Neural progenitor cell (in vitro differentiated cells): ENCODE measurements around the gene GAS6. TPM values are rescaled to one million over a fixed set of nuclear protein-coding genes. Genes with fewer than 3 reads are reported as not detected.

ENCODE experiments used
- DNase-seq: peaks from one replicate; pipeline ENCODE4 v3.0.0-alpha.2; 2016; ENCODE audit warnings: low spot score
- H2AFZ ChIP-seq: fragments of 200-600 bp; sonication (generic); replicated peaks from 2 replicates; pipeline ENCODE4 v1.6.1; 2016; ENCODE audit warnings: antibody characterized with exemption
- H3F3A ChIP-seq: fragments of 200-600 bp; sonication (generic); 2 replicates; pipeline ENCODE4 v1.6.1; 2016; ENCODE audit warnings: antibody characterized with exemption, low read depth
- H3K27ac ChIP-seq: fragments of 200-600 bp; sonication (generic); 2 replicates; pipeline ENCODE4 v1.5.1; 2016; ENCODE audit warnings: mild to moderate bottlenecking
- H3K27me3 ChIP-seq: fragments of 200-600 bp; sonication (generic); 2 replicates; pipeline ENCODE4 v1.6.1; 2016; ENCODE audit warnings: mild to moderate bottlenecking, moderate library complexity
- H3K36me3 ChIP-seq: fragments of 200-600 bp; sonication (generic); 2 replicates; pipeline ENCODE4 v1.5.1; 2016
- H3K4me1 ChIP-seq: fragments of 200-600 bp; sonication (generic); 2 replicates; pipeline ENCODE4 v1.6.1; 2016; ENCODE audit warnings: mixed run types
- H3K4me2 ChIP-seq: fragments of 200-600 bp; sonication (generic); 2 replicates; pipeline ENCODE4 v1.6.1; 2016
- H3K4me3 ChIP-seq: fragments of 200-600 bp; sonication (generic); 2 replicates; pipeline ENCODE4 v1.5.1; 2016
- H3K79me2 ChIP-seq: fragments of 200-600 bp; sonication (generic); 2 replicates; pipeline ENCODE4 v1.6.1; 2016; ENCODE audit warnings: low read depth
- H3K9ac ChIP-seq: fragments of 200-600 bp; sonication (generic); 2 replicates; pipeline ENCODE4 v1.6.1; 2016
- H3K9me3 ChIP-seq: fragments of 200-600 bp; sonication (generic); 2 replicates; pipeline ENCODE4 v1.5.1; 2016; ENCODE audit warnings: low read depth
- H4K20me1 ChIP-seq: fragments of 200-600 bp; sonication (generic); 2 replicates; pipeline ENCODE4 v1.6.1; 2016; ENCODE audit warnings: low read depth
- H3K27ac Mint-ChIP-seq: 3 replicates; pipeline ENCODE4 v1.8.0; 2021; ENCODE audit warnings: mixed read lengths
- H3K27me3 Mint-ChIP-seq: 2 replicates; pipeline ENCODE4 v1.8.0; 2022; ENCODE audit warnings: low read depth, mild to moderate bottlenecking, inconsistent platforms, moderate library complexity, mixed read lengths; ENCODE audit not compliant: insufficient read depth
- H3K36me3 Mint-ChIP-seq: 3 replicates; pipeline ENCODE4 v1.8.0; 2021; ENCODE audit warnings: mixed read lengths
- H3K4me1 Mint-ChIP-seq: 3 replicates; pipeline ENCODE4 v1.8.0; 2021; ENCODE audit warnings: mixed read lengths
- H3K4me3 Mint-ChIP-seq: 3 replicates; pipeline ENCODE4 v1.8.0; 2021; ENCODE audit warnings: mild to moderate bottlenecking, moderate library complexity, mixed read lengths
- H3K9me3 Mint-ChIP-seq: 3 replicates; pipeline ENCODE4 v1.8.0; 2020; ENCODE audit warnings: mixed read lengths
- EZH2 ChIP-seq: fragments of 200-600 bp; sonication (generic); IDR thresholded peaks from 2 replicates; pipeline ENCODE4 v1.6.1; 2017; ENCODE audit warnings: antibody characterized with exemption, mild to moderate bottlenecking, moderate library complexity
- EZH2phosphoT487 ChIP-seq: fragments of 200-600 bp; sonication (generic); IDR thresholded peaks from 2 replicates; pipeline ENCODE4 v1.6.1; 2017; ENCODE audit warnings: antibody characterized with exemption
- total RNA-seq: library from RNA; depleted of rRNA; stranded (reverse); fragments of >200 nt; gene quantifications from 2 replicates; pipeline ENCODE4 v1.2.3, GENCODE V29; 2015; ENCODE audit warnings: low replicate concordance
- TF ChIP-seq, protein P1 (sequence below): fragments of 200-600 bp; sonication (generic); IDR thresholded peaks from 2 replicates; pipeline ENCODE4 v1.5.1; 2017; ENCODE audit warnings: antibody characterized with exemption, mild to moderate bottlenecking

The GAS6 gene
- total RNA-seq, 1 donor from 2014 or later = 12.8 TPM

DNA sequence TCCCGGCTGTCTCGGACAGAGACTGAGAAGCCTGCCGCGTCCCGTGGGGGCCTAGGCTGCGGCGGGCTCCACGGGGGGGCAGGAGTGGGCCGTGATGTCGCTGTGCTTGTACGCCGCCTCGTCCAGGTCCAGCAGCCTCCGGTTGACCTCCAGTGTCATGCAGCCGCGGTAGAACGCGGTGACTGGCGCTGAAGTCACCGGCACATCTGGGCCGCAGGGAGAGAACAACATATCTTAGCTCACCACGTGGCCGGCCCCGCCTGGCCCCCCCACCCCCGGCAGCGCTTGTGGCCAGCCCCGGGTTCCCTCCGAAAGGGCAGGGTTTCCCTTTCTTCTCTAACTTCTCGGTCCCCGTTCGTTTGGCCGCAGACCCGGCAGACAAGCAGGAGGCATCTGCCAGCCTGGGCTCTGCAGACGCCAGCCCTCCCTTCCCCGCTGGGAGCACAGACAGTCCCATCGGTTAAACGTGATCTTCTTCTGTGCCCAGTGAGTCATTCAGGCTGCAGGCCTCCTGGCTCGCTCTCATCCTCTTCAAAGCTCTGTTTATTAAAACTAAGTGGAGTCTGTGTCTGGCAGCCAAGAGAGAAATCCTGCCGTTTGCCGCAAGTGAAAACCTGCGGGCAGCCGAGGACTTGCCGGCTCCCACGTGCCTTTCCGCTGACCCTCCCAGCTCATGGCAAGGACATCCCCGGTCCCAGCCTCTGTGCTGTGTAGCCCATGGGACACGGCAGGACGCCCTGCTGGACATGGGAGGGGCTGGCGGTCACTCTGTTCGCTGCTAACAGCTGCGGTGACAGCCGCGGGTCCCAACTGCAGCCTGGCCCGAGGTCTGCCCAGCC lies 42.8 kb downstream of the GAS6 start:
- Mint-ChIP-seq H3K9me3 (no peaks in the 10 kb centered on the region), H3K27me3 (peaks cover 2% of the 10 kb centered on the region), H3K36me3 (peaks cover 9% of the 10 kb centered on the region), H3K4me1 (peaks cover 26% of the 10 kb centered on the region), H3K4me3 (no peak overlapping the region), H3K27ac (peak overlapping the region; percentile 95)
- no peaks in the 10 kb centered on the region for H4K20me1 ChIP-seq
- TF ChIP-seq EZH2 = no peak
- TF ChIP-seq, protein P1, sequence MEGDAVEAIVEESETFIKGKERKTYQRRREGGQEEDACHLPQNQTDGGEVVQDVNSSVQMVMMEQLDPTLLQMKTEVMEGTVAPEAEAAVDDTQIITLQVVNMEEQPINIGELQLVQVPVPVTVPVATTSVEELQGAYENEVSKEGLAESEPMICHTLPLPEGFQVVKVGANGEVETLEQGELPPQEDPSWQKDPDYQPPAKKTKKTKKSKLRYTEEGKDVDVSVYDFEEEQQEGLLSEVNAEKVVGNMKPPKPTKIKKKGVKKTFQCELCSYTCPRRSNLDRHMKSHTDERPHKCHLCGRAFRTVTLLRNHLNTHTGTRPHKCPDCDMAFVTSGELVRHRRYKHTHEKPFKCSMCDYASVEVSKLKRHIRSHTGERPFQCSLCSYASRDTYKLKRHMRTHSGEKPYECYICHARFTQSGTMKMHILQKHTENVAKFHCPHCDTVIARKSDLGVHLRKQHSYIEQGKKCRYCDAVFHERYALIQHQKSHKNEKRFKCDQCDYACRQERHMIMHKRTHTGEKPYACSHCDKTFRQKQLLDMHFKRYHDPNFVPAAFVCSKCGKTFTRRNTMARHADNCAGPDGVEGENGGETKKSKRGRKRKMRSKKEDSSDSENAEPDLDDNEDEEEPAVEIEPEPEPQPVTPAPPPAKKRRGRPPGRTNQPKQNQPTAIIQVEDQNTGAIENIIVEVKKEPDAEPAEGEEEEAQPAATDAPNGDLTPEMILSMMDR = no peak
- no peak overlapping the region for H2AFZ ChIP-seq
- no peaks in the 10 kb centered on the region for H3K27me3 ChIP-seq
- H3K36me3 ChIP-seq = no peaks in the 10 kb centered on the region
- no peaks in the 10 kb centered on the region for H3K9me3 ChIP-seq
- H3K4me1 ChIP-seq = no peaks in the 10 kb centered on the region
- no peak overlapping the region for H3K4me2 ChIP-seq
- no peak for DNase-seq
- H3F3A ChIP-seq = peaks cover 4% of the 10 kb centered on the region
- no peaks in the 10 kb centered on the region for H3K79me2 ChIP-seq
- H3K9ac ChIP-seq = no peak overlapping the region
- no peak overlapping the region for H3K4me3 ChIP-seq
- no peak overlapping the region for H3K27ac ChIP-seq

DNA sequence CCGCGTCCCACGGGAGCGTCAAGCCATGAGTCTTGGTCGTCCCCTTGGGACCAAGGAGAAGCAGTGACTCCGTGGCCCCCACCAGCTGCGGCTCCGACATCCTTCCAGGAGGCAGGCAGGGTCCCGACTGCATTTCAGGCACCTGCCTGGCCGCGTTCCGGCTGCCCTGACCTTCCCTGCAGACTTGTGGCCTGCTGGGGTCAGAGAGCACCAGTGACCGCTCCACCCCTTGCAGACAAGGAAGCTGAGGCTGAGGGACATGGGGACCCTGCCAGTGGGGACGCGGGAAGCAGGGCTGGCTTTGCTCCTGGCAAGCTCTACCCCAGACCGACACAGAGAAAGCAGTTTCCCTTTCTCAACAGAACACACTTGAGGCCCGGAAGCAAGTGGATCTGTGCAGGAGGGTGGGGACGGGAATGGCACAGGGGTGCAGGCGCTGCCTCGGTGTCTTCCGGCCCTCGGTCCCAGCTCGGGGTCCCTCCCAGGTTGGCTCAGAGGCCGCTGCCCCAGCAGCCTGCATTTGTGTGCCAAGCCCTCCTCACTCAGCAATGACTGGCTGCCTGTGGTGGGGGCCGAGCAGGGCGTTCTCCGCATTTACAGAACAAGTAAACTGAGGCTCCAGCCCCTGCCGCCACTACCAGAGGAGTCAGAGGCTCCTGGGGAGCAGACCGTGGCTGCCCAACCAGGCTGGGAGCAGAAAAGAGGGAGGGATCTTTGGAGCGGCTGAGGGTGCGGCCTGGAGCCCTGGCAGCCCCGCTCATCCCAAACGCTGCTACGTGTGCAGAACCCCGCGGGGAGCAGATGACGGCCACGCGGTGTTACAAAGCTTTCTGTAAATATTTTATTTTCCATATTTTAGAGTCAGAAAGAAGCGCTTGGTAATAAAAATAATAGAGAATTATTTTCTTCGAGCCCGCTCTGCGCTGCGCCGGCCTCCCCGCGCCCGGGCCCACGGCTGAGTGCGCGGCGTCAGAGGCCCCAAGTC lies 43.9 kb downstream of the GAS6 start:
- TF ChIP-seq, protein P1 = no peak
- TF ChIP-seq EZH2 = no peak
- TF ChIP-seq EZH2phosphoT487 = no peak
- Histone ChIP-seq H3K79me2 (no peaks in the 10 kb centered on the region), H3K36me3 (no peaks in the 10 kb centered on the region), H3K27ac (no peak overlapping the region), H3K9ac (no peak overlapping the region), H4K20me1 (no peaks in the 10 kb centered on the region), H3K4me2 (no peak overlapping the region), H3K27me3 (no peaks in the 10 kb centered on the region), H3F3A (peaks cover 4% of the 10 kb centered on the region), H3K4me1 (no peaks in the 10 kb centered on the region), H3K4me3 (no peak overlapping the region), H3K9me3 (no peaks in the 10 kb centered on the region), H2AFZ (no peak overlapping the region)
- no peak overlapping the region for H3K27ac Mint-ChIP-seq
- H3K36me3 Mint-ChIP-seq = peaks cover 6% of the 10 kb centered on the region
- H3K9me3 Mint-ChIP-seq = no peaks in the 10 kb centered on the region
- peaks cover 29% of the 10 kb centered on the region for H3K4me1 Mint-ChIP-seq
- peaks cover 2% of the 10 kb centered on the region for H3K27me3 Mint-ChIP-seq
- no peak for DNase-seq
- H3K4me3 Mint-ChIP-seq = no peak overlapping the region

DNA sequence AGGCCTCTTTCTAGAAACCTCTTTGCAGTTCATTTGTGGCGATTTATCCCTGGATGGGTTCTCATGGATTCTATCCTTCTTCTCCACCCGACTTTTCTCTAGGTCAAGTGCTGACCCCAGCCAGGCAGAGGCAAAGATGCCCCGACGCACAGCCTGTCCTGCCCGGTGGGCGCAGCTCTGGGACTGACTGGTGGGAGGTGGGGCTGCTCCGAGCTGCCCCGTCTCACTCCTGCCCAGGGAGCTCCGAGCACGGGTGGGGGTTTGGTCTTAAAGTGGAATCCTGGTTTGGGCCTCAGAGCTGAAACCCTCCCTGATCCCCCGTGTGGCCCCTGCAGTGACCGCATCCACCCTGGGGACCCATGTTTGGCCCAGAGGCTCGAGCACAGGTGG lies 44.5 kb downstream of the GAS6 start:
- Histone ChIP-seq H3K4me2 (no peak overlapping the region), H3K9me3 (no peaks in the 10 kb centered on the region), H2AFZ (no peak overlapping the region), H3F3A (peaks cover 4% of the 10 kb centered on the region), H4K20me1 (no peaks in the 10 kb centered on the region), H3K27me3 (no peaks in the 10 kb centered on the region), H3K36me3 (no peaks in the 10 kb centered on the region), H3K4me1 (no peaks in the 10 kb centered on the region), H3K9ac (no peak overlapping the region), H3K79me2 (no peaks in the 10 kb centered on the region), H3K4me3 (no peak overlapping the region), H3K27ac (no peak overlapping the region)
- Mint-ChIP-seq H3K27me3 (peaks cover 2% of the 10 kb centered on the region), H3K27ac (no peak overlapping the region), H3K36me3 (peaks cover 3% of the 10 kb centered on the region), H3K4me3 (no peak overlapping the region), H3K4me1 (peaks cover 29% of the 10 kb centered on the region), H3K9me3 (no peaks in the 10 kb centered on the region)
- no peak for TF ChIP-seq EZH2
- no peak for TF ChIP-seq EZH2phosphoT487
- TF ChIP-seq, protein P1 = no peak
- no peak for DNase-seq
